Measurements from ENCODE around the gene MFAP1.

GRCh38 chr15:43826508-43827341 is 2.2 kb upstream of the MFAP1 start, which contains the start of gene WDR76:
- TF ChIP-seq CTCF (conservative IDR thresholded peaks at IDR 0.05; ENCODE audit: low read depth in 2 of 2) (0 out of 4 replicates have a peak, but pooled peaks of 1 of the 2 experiments have one; percentile 1), EZH2 (IDR thresholded peaks at IDR 0.05; ENCODE audit: low read depth, unreplicated experiment) (no peak), REST (IDR thresholded peaks at IDR 0.05; ENCODE audit: unreplicated experiment) (no peak), ZNF462 (CRISPR knock-in tag; IDR thresholded peaks at IDR 0.05) (no peak), POLR2AphosphoS5 (IDR thresholded peaks at IDR 0.05; ENCODE audit: low read depth) (peak; percentile 64), CREB1 (CRISPR knock-in tag; IDR thresholded peaks at IDR 0.05; ENCODE audit: low read depth) (no peak)
